ENCODE results near the gene SIGLEC1.

- no peak for TF ChIP-seq EZH2 (IDR thresholded peaks at IDR 0.05; ENCODE audit: borderline replicate concordance, low read length)
- TF ChIP-seq CTCF (conservative IDR thresholded peaks at IDR 0.05 in 1 of 2, IDR thresholded peaks at IDR 0.05 in 1 of 2; ENCODE audit: extremely low read depth in 1 of 2, insufficient read depth in 1 of 2, low read depth in 1 of 2, low read length in 2 of 2), result no peak
Observed at GRCh38 chr20:3663858-3664257, 48.5 kb downstream of the SIGLEC1 start.
